ENCODE data around the gene DYNLRB2.

GRCh38 chr16:80563066-80563465 is 22.3 kb downstream of the DYNLRB2 start:
- TF ChIP-seq CTCF (IDR thresholded peaks at IDR 0.05; ENCODE audit: insufficient read depth, low read length) (no peak), REST (IDR thresholded peaks at IDR 0.05; ENCODE audit: insufficient replicate concordance, low read depth) (no peak), POLR2AphosphoS5 (IDR thresholded peaks at IDR 0.05; ENCODE audit: low read depth) (no peak), SPI1 (IDR thresholded peaks at IDR 0.05; ENCODE audit: borderline replicate concordance, low read depth) (no peak)

Measured in HL-60 (cell line).